ENCODE measurements around the gene PCF11. TPM values are rescaled to one million over a fixed set of nuclear protein-coding genes. Genes with fewer than 3 reads are reported as not detected.

PCF11 gene
- total RNA-seq, 6 donors from 2014 or later = 51.2 to 117 (median 58.5) TPM

DNA sequence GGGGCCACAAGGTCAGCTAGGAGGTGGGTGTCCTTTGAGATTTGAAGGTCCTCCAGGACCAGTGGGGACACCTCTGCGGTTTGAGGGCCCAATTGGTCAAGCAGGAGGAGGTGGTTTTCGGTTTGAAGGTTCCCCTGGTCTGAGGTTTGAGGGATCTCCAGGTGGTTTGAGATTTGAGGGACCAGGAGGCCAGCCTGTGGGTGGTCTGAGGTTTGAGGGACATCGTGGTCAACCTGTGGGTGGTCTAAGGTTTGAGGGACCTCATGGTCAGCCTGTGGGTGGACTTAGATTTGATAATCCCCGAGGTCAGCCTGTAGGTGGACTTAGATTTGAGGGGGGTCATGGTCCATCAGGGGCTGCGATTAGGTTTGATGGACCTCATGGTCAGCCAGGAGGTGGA lies 11.8 kb downstream of the PCF11 start:
- H3K27me3 ChIP-seq = no peaks in the 10 kb centered on the region
- TF ChIP-seq POLR2AphosphoS5 (IDR thresholded peaks at IDR 0.05) = no peak
- no peak overlapping the region for H3K27ac ChIP-seq
- H3K4me3 ChIP-seq = no peak overlapping the region
- no peak for ATAC-seq (ENCODE audit: low FRiP score in 2 of 2)
- peaks cover 22 to 95% (median 49%) of the 10 kb centered on the region in 4 donors for H3K36me3 ChIP-seq
- no peaks in the 10 kb centered on the region for H3K9me3 ChIP-seq
- peaks cover 39 to 57% (median 43%) of the 10 kb centered on the region in 4 donors for H3K4me1 ChIP-seq
- no peak for DNase-seq
- WGBS, 2 donors = 96% methylated on average over 5 of the region's 5 CpGs; no CpG with 5 or more reads in 1 of the 2 donors

DNA sequence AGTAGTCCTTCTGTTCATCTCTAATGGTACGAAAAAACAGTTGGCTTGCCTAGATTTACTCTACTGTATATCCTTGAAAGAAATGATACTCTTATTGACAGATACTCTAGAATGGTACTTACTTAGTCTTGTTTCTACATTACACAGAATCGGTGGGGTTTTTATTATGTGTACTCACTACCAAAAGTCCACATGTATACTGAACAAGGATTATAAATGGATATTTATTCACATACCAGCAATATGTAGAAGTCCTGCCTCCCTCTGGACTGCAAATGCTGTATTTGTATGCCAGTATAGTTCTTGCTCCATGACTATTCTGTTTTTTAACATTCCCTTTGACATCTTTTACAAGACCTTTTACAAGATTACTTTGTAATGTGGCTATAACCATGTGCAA lies 13.9 kb downstream of the PCF11 start:
- H3K4me1 ChIP-seq = peaks cover 55 to 71% (median 61%) of the 10 kb centered on the region in 4 donors
- peaks cover 22 to 96% (median 45%) of the 10 kb centered on the region in 4 donors for H3K36me3 ChIP-seq
- no peak for ATAC-seq (ENCODE audit: low FRiP score in 2 of 2)

DNA sequence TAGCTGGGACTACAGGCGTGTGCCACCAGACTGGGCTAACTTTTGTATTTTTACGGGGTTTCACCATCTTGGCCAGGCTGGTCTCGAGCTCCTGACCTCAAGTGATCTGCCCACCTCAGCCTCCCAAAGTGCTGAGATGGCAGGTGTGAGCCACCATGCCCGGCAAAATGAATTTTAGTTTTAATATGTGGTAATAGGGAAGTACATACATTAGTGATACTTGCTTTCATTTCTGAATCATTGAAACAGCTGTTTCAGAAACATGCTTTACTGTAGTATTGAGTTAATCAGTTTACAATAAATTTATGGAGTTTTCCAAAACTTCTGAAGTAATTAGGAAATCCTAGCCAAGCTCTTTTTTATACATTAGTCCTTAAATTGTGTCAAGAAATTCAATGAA lies 15.6 kb downstream of the PCF11 start:
- Histone ChIP-seq H3K4me3 (no peak overlapping the region), H3K27ac (no peak overlapping the region), H3K27me3 (no peaks in the 10 kb centered on the region), H3K9me3 (no peaks in the 10 kb centered on the region), H3K4me1 (peaks cover 55 to 71% (median 63%) of the 10 kb centered on the region in 4 donors), H3K36me3 (peaks cover 27 to 96% (median 42%) of the 10 kb centered on the region in 4 donors)
- WGBS, 2 donors = 86 to 92% methylated on average over 4 of the region's 4 CpGs
- no peak for ATAC-seq (ENCODE audit: low FRiP score in 2 of 2)
- TF ChIP-seq POLR2AphosphoS5 (IDR thresholded peaks at IDR 0.05) = no peak
- TF ChIP-seq, protein P1, sequence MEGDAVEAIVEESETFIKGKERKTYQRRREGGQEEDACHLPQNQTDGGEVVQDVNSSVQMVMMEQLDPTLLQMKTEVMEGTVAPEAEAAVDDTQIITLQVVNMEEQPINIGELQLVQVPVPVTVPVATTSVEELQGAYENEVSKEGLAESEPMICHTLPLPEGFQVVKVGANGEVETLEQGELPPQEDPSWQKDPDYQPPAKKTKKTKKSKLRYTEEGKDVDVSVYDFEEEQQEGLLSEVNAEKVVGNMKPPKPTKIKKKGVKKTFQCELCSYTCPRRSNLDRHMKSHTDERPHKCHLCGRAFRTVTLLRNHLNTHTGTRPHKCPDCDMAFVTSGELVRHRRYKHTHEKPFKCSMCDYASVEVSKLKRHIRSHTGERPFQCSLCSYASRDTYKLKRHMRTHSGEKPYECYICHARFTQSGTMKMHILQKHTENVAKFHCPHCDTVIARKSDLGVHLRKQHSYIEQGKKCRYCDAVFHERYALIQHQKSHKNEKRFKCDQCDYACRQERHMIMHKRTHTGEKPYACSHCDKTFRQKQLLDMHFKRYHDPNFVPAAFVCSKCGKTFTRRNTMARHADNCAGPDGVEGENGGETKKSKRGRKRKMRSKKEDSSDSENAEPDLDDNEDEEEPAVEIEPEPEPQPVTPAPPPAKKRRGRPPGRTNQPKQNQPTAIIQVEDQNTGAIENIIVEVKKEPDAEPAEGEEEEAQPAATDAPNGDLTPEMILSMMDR (IDR thresholded peaks at IDR 0.05) = no peak
- no peak for TF ChIP-seq POLR2A (IDR thresholded peaks at IDR 0.05)
- TF ChIP-seq EP300 (IDR thresholded peaks at IDR 0.05) = no peak
- DNase-seq = no peak

More for the DNA sequence above, 13.9 kb downstream of the PCF11 start:
- Histone ChIP-seq H3K9me3 (no peaks in the 10 kb centered on the region), H3K4me3 (peak overlapping the region in 2 of 4 donors; percentile 17 to 26), H3K27me3 (no peaks in the 10 kb centered on the region), H3K27ac (peak overlapping the region in 1 of 4 donors; percentile 7)
- 50 to 67% methylated on average over 2 of the region's 2 CpGs for WGBS, 2 donors
- no peak for DNase-seq
- TF ChIP-seq POLR2AphosphoS5 (IDR thresholded peaks at IDR 0.05) (no peak), EP300 (IDR thresholded peaks at IDR 0.05) (no peak), POLR2A (IDR thresholded peaks at IDR 0.05) (no peak)
- TF ChIP-seq, protein P1 (IDR thresholded peaks at IDR 0.05) = no peak

DNA sequence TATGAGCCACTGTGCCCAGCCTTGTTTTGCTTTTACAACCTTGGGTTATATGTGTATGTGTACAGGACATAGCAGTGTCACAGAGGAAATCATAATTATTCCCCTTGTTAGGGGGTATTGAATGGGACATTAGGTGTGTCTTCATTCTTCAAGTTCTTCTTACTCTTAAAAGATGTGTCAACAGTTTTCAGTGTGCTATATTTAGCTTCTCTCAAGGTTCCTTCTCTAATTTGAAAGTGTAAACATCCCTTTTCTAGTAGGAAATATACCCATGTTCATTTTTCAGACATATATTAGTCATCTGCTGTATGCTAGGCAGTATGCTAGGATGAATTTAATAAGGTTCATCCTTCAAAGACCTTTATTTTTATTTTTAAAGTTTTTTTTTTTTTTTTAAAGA lies 17.1 kb downstream of the PCF11 start:
- Histone ChIP-seq H3K27ac (peak overlapping the region in 1 of 4 donors; percentile 57), H3K4me1 (peaks cover 55 to 65% (median 64%) of the 10 kb centered on the region in 4 donors), H3K27me3 (no peaks in the 10 kb centered on the region), H3K36me3 (peaks cover 23 to 96% (median 42%) of the 10 kb centered on the region in 4 donors), H3K9me3 (no peaks in the 10 kb centered on the region), H3K4me3 (no peak overlapping the region)
- TF ChIP-seq POLR2AphosphoS5 (IDR thresholded peaks at IDR 0.05) (no peak), POLR2A (IDR thresholded peaks at IDR 0.05) (no peak), EP300 (IDR thresholded peaks at IDR 0.05) (no peak)
- TF ChIP-seq, protein P1 (IDR thresholded peaks at IDR 0.05) = no peak
- no peak for DNase-seq
- no peak for ATAC-seq (ENCODE audit: low FRiP score in 2 of 2)

DNA sequence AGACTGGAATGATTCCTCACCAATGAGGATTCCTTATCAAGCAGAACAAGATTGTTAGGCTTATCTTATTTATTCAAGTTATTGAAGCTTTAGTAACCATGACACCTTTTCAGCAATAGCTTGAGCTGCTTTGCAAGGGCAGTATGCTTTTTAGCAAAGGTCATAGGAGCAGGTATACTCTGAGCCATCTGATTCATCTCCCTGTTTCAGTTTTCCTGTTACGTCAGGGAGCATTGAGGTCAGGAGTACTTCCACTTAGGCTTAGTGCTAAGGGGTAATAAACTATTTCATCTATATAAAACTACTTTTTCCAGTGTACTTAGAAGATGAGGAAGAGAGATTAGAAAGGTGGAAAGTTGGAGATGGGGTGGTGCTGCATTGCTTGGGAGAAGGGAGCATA lies 18.9 kb downstream of the PCF11 start:
- Histone ChIP-seq H3K27me3 (no peaks in the 10 kb centered on the region), H3K36me3 (peaks cover 30 to 96% (median 47%) of the 10 kb centered on the region in 4 donors), H3K27ac (peak overlapping the region in 1 of 4 donors; percentile 35), H3K4me1 (peaks cover 38 to 53% (median 46%) of the 10 kb centered on the region in 4 donors), H3K4me3 (no peak overlapping the region), H3K9me3 (no peaks in the 10 kb centered on the region)
- TF ChIP-seq POLR2AphosphoS5 (IDR thresholded peaks at IDR 0.05) = no peak
- TF ChIP-seq EP300 (IDR thresholded peaks at IDR 0.05) = no peak
- TF ChIP-seq POLR2A (IDR thresholded peaks at IDR 0.05) = no peak
- TF ChIP-seq, protein P1 (IDR thresholded peaks at IDR 0.05) = no peak
- ATAC-seq (ENCODE audit: low FRiP score in 2 of 2) = no peak
- DNase-seq = no peak
- WGBS, 2 donors = 70 to 82% methylated on average over 1 of the region's 1 CpG

Data from upper lobe of left lung (tissue), 6 donors.